Measurements from ENCODE around the gene RAPGEF4. TPM values are rescaled to one million over a fixed set of nuclear protein-coding genes. Genes with fewer than 3 reads are reported as not detected.

The RAPGEF4 gene
- total and polyA plus RNA-seq, 2 of the 4 experiments (the other 2 are of a cell fraction): 1.7 to 3.2 TPM

- TF ChIP-seq USF2 (IDR thresholded peaks at IDR 0.05; ENCODE audit: low read depth, low read length): no peak
- no peak for TF ChIP-seq CEBPB (IDR thresholded peaks at IDR 0.05; ENCODE audit: low read depth, low read length)
- no peak for TF ChIP-seq RAD21 (IDR thresholded peaks at IDR 0.05; ENCODE audit: low read length)
- no peak for TF ChIP-seq FOS (IDR thresholded peaks at IDR 0.05; ENCODE audit: low read depth, low read length)
- TF ChIP-seq RFX5 (IDR thresholded peaks at IDR 0.05; ENCODE audit: low read depth, low read length): no peak
- no peak for TF ChIP-seq MAFK (IDR thresholded peaks at IDR 0.05; ENCODE audit: low read depth, low read length)
- no peak for TF ChIP-seq NFE2L2 (IDR thresholded peaks at IDR 0.05; ENCODE audit: low read depth, low read length)
- no peak for TF ChIP-seq BHLHE40 (IDR thresholded peaks at IDR 0.05; ENCODE audit: low read depth, low read length)
- TF ChIP-seq RCOR1 (IDR thresholded peaks at IDR 0.05; ENCODE audit: insufficient replicate concordance, low read length): no peak
- TF ChIP-seq CTCF (conservative IDR thresholded peaks at IDR 0.05; ENCODE audit: low read depth, low read length): no peak
- TF ChIP-seq MAZ (IDR thresholded peaks at IDR 0.05; ENCODE audit: borderline replicate concordance, low read depth, low read length): no peak
- no peak for TF ChIP-seq SMC3 (IDR thresholded peaks at IDR 0.05; ENCODE audit: low read depth, low read length)
- TF ChIP-seq ELK1 (IDR thresholded peaks at IDR 0.05; ENCODE audit: borderline replicate concordance, low read depth, low read length): no peak
- TF ChIP-seq MXI1 (IDR thresholded peaks at IDR 0.05; ENCODE audit: borderline replicate concordance, low read depth, low read length): no peak
- TF ChIP-seq CHD1 (IDR thresholded peaks at IDR 0.05; ENCODE audit: low read depth, low read length): no peak
- TF ChIP-seq POLR2A (IDR thresholded peaks at IDR 0.05; ENCODE audit: low read depth, low read length): no peak
These were observed 32.8 kb downstream of the RAPGEF4 start for GRCh38 chr2:172768401-172768800.

More at GRCh38 chr2:172768401-172768800, 32.8 kb downstream of the RAPGEF4 start:
- no peak overlapping the region for H3K18ac ChIP-seq (ENCODE audit: low read depth, low read length)
- H2BK120ac ChIP-seq (ENCODE audit: low read depth, low read length): no peak overlapping the region
- no TSS peak for BruUV-seq (replicated peaks)
- H4K91ac ChIP-seq (ENCODE audit: insufficient read depth, low read depth, low read length): no peak overlapping the region
- no peaks in the 10 kb centered on the region for H3K36me3 ChIP-seq (ENCODE audit: control insufficient read depth, insufficient read depth, low read length)
- ChIA-PET POLR2A (ENCODE audit: unreplicated experiment) (no interaction called here), CTCF (interaction anchor here (1.4 kb wide), 1 partner anchor 17 kb away, joined by 3 read pairs; no protein-coding TSS in a partner anchor)
- intact Hi-C loops (cut with micrococcal nuclease): no loop called here
- H3K9ac ChIP-seq (ENCODE audit: low read depth, low read length): no peak overlapping the region
- no peak overlapping the region for H3K14ac ChIP-seq (replicated peaks; ENCODE audit: low read depth, low read length)
- no peak overlapping the region for H4K8ac ChIP-seq (ENCODE audit: low read depth in 2 of 2, low read length in 2 of 2)
- H2BK20ac ChIP-seq (ENCODE audit: low read depth, low read length): no peak overlapping the region
- H3K4ac ChIP-seq (ENCODE audit: low read depth, low read length): no peak overlapping the region
- dilution Hi-C loops (cut with HindIII; ENCODE audit: low sequenced_read_pairs, unreplicated experiment): no loop called here
- no peak overlapping the region for H2AK5ac ChIP-seq (ENCODE audit: low read depth, low read length)
- no peak overlapping the region for H3K4me3 ChIP-seq (ENCODE audit: insufficient read depth, low read depth, low read length)
- ATAC-seq (ENCODE audit: low read depth) (no peak), DNase-seq (no peak)
- H4K5ac ChIP-seq (ENCODE audit: low read depth, low read length): no peak overlapping the region
- in situ Hi-C loops (cut with MboI; ENCODE audit: low sequenced_read_pairs): no loop called here
- no peak overlapping the region for H2BK5ac ChIP-seq (ENCODE audit: low read depth, low read length, poor library complexity, severe bottlenecking)
- no peaks in the 10 kb centered on the region for H3K9me1 ChIP-seq (ENCODE audit: insufficient read depth, low read length)
- H3K56ac ChIP-seq (ENCODE audit: extremely low read depth, insufficient read depth, low read length): no peak overlapping the region
- H2AFZ ChIP-seq (replicated peaks; ENCODE audit: low read length, poor library complexity): no peak overlapping the region
- H2AK9ac ChIP-seq (replicated peaks; ENCODE audit: low read depth, low read length, poor library complexity): no peak overlapping the region
- H4K20me1 ChIP-seq (ENCODE audit: insufficient read depth, low read length): no peaks in the 10 kb centered on the region
- WGBS, 2 experiments (ENCODE audit: extremely low coverage in 2 of 2, insufficient read length in 1 of 2): 100% methylated on average over 3 of the region's 4 CpGs; no CpG with 5 or more reads in 1 of the 2 experiments
- no peak overlapping the region for H2BK15ac ChIP-seq (ENCODE audit: low read depth, low read length)
- no peaks in the 10 kb centered on the region for H3K4me1 ChIP-seq (ENCODE audit: control insufficient read depth, insufficient read depth, low read length)
- no peaks in the 10 kb centered on the region for H3K27me3 ChIP-seq (ENCODE audit: control insufficient read depth, insufficient read depth, low read length)
- H3K79me1 ChIP-seq (ENCODE audit: low read depth in 1 of 2, low read length in 2 of 2): no peaks in the 10 kb centered on the region
- H3K27ac ChIP-seq (ENCODE audit: insufficient read depth, low read length): no peak overlapping the region
- no peaks in the 10 kb centered on the region for H3K9me3 ChIP-seq (ENCODE audit: control insufficient read depth, insufficient read depth, low read length)
- no peak overlapping the region for H3K4me2 ChIP-seq (ENCODE audit: low read depth, low read length)
- no peak overlapping the region for H3K23ac ChIP-seq (ENCODE audit: low read depth, low read length)

Data from IMR-90 (cell line).